RKO (cell line): ENCODE measurements around the gene DENND2C.

ENCODE experiments used
- DNase-seq: peaks from one replicate; pipeline ENCODE4 v3.0.0-alpha.2; 2016; ENCODE audit warnings: low spot score

Gene DENND2C

GRCh38 chr1:114669562-114670082, at the start of gene DENND2C:
Gene DENND2C, minus strand, starts transcription at chr1:114670049. Its CDS starts 44,065 bp downstream, at chr1:114625984.
- DNase-seq, result no peak

- DNase-seq, result peak; percentile 56
Measured at GRCh38 chr1:114719424-114719787, 49.6 kb upstream of the DENND2C start.

GRCh38 chr1:114718661-114719423, 49.0 kb upstream of the DENND2C start:
- DNase-seq, result peak; percentile 74

- DNase-seq, result peak; percentile 89
Measured at GRCh38 chr1:114716304-114717170, 46.7 kb upstream of the DENND2C start, which contains the start of gene NRAS. Gene NRAS, minus strand, starts transcription at chr1:114716771. Its CDS starts 611 bp downstream, at chr1:114716160.

- DNase-seq, result peak; percentile 53
Measured at GRCh38 chr1:114715952-114716303, 46.1 kb upstream of the DENND2C start.

- DNase-seq, result no peak
Measured at GRCh38 chr1:114712977-114713376, 43.1 kb upstream of the DENND2C start.

GRCh38 chr1:114710360-114710759, 40.5 kb upstream of the DENND2C start:
- DNase-seq, result no peak

- no peak for DNase-seq
Measured at GRCh38 chr1:114707604-114708003, 37.8 kb upstream of the DENND2C start.

- no peak for DNase-seq
Measured at GRCh38 chr1:114703242-114703641, 33.4 kb upstream of the DENND2C start.

- DNase-seq, result no peak
Measured at GRCh38 chr1:114702737-114703136, 32.9 kb upstream of the DENND2C start.

- DNase-seq, result no peak
Measured at GRCh38 chr1:114701931-114702330, 32.1 kb upstream of the DENND2C start.

- DNase-seq, result no peak
Measured at GRCh38 chr1:114700036-114700600, 30.3 kb upstream of the DENND2C start.

GRCh38 chr1:114696810-114697209, 27.0 kb upstream of the DENND2C start:
- no peak for DNase-seq

GRCh38 chr1:114695430-114696058, 25.7 kb upstream of the DENND2C start, which contains the start of gene AMPD1:
Gene AMPD1, minus strand, starts transcription at chr1:114695546. Its CDS starts 75 bp downstream, at chr1:114695471.
- DNase-seq, result peak; percentile 27

GRCh38 chr1:114694540-114695310, 24.9 kb upstream of the DENND2C start:
- no peak for DNase-seq

GRCh38 chr1:114692947-114693346, 23.1 kb upstream of the DENND2C start:
- DNase-seq, result no peak

- DNase-seq, result no peak
Measured at GRCh38 chr1:114691061-114691460, 21.2 kb upstream of the DENND2C start.

GRCh38 chr1:114690148-114690547, 20.3 kb upstream of the DENND2C start:
- DNase-seq, result no peak

- DNase-seq, result no peak
Measured at GRCh38 chr1:114688526-114688925, 18.7 kb upstream of the DENND2C start.

GRCh38 chr1:114685851-114686250, 16.0 kb upstream of the DENND2C start:
- no peak for DNase-seq

GRCh38 chr1:114677691-114678090, 7.8 kb upstream of the DENND2C start:
- no peak for DNase-seq
